Measurements from ENCODE around the gene MUTYH. TPM values are rescaled to one million over a fixed set of nuclear protein-coding genes. Genes with fewer than 3 reads are reported as not detected.

MUTYH gene
- total RNA-seq, 1 donor from 2014 or later = 8.2 TPM

- DNase-seq (ENCODE audit: low read depth in 2 of 2) = no peak
These were observed 8.9 kb upstream of the MUTYH start for GRCh38 chr1:45348966-45349677.

GRCh38 chr1:45348609-45348965 lies 8.3 kb upstream of the MUTYH start:
- DNase-seq (ENCODE audit: low read depth in 2 of 2) = no peak

GRCh38 chr1:45348020-45348419 lies 7.8 kb upstream of the MUTYH start:
- no peak for DNase-seq (ENCODE audit: low read depth in 2 of 2)

- DNase-seq (ENCODE audit: low read depth in 2 of 2) = no peak
These were observed 6.2 kb upstream of the MUTYH start for GRCh38 chr1:45346473-45346872.

GRCh38 chr1:45345014-45345413 lies 4.8 kb upstream of the MUTYH start:
- DNase-seq (ENCODE audit: low read depth in 2 of 2) = no peak

- DNase-seq (ENCODE audit: low read depth in 2 of 2) = no peak
These were observed 4.3 kb upstream of the MUTYH start for GRCh38 chr1:45344499-45344898.

- DNase-seq (ENCODE audit: low read depth in 2 of 2) = no peak
These were observed 701 bp upstream of the MUTYH start for GRCh38 chr1:45340816-45341466.

- no peak for DNase-seq (ENCODE audit: low read depth in 2 of 2)
These were observed 2.5 kb downstream of the MUTYH start for GRCh38 chr1:45337630-45338325.

GRCh38 chr1:45335855-45336324 lies 4.3 kb downstream of the MUTYH start:
- DNase-seq (ENCODE audit: low read depth in 2 of 2) = no peak

- DNase-seq (ENCODE audit: low read depth in 2 of 2) = peak in 1 of 2 donors; percentile 56
These were observed 5.7 kb downstream of the MUTYH start for GRCh38 chr1:45334308-45335245.

GRCh38 chr1:45332346-45332720 lies 7.9 kb downstream of the MUTYH start:
- no peak for DNase-seq (ENCODE audit: low read depth in 2 of 2)

- DNase-seq (ENCODE audit: low read depth in 2 of 2) = no peak
These were observed 8.5 kb downstream of the MUTYH start for GRCh38 chr1:45331436-45332345.

- no peak for DNase-seq (ENCODE audit: low read depth in 2 of 2)
These were observed 10.8 kb downstream of the MUTYH start for GRCh38 chr1:45329445-45329844.

- DNase-seq (ENCODE audit: low read depth in 2 of 2) = no peak
These were observed 11.6 kb downstream of the MUTYH start for GRCh38 chr1:45328680-45329079.

- DNase-seq (ENCODE audit: low read depth in 2 of 2) = no peak
These were observed 12.4 kb downstream of the MUTYH start for GRCh38 chr1:45327644-45328515.

GRCh38 chr1:45326627-45327623 lies 13.3 kb downstream of the MUTYH start, which contains the start of gene HPDL:
Gene HPDL (plus strand): TSS chr1:45326895. CDS start chr1:45327149, 254 bp downstream.
- DNase-seq (ENCODE audit: low read depth in 2 of 2) = peak in 1 of 2 donors; percentile 55

- DNase-seq (ENCODE audit: low read depth in 2 of 2) = no peak
These were observed 14.3 kb downstream of the MUTYH start for GRCh38 chr1:45325851-45326506.

Data from dermis microvascular lymphatic vessel endothelial cell (primary cell).